GM10266 (cell line): ENCODE measurements around the gene TNFAIP8.

ENCODE experiments used
- DNase-seq: peaks from one replicate; pipeline ENCODE4 v3.0.0; 2012; ENCODE audit errors: extremely low spot score
- CTCF ChIP-seq: IDR thresholded peaks from 2 replicates; pipeline ENCODE4 v1.5.1; 2012; ENCODE audit warnings: mild to moderate bottlenecking, low read depth; ENCODE audit not compliant: control insufficient read depth, insufficient read depth; ENCODE audit errors: missing control alignments

Gene TNFAIP8

GRCh38 chr5:119357270-119357669, 1.5 kb downstream of the TNFAIP8 start:
- DNase-seq: no peak
- no peak for TF ChIP-seq CTCF

GRCh38 chr5:119357808-119358529, 2.1 kb downstream of the TNFAIP8 start:
- TF ChIP-seq CTCF: no peak
- no peak for DNase-seq

GRCh38 chr5:119358530-119358900, 2.7 kb downstream of the TNFAIP8 start:
- no peak for DNase-seq
- TF ChIP-seq CTCF: no peak

GRCh38 chr5:119358901-119359603, 3.2 kb downstream of the TNFAIP8 start:
- TF ChIP-seq CTCF: no peak
- DNase-seq: no peak

GRCh38 chr5:119359737-119360413, 4.1 kb downstream of the TNFAIP8 start:
- no peak for DNase-seq
- TF ChIP-seq CTCF: no peak

- no peak for DNase-seq
- TF ChIP-seq CTCF: no peak
Observed at GRCh38 chr5:119360905-119361593, 5.2 kb downstream of the TNFAIP8 start.
